ENCODE results near the gene KIF5A.

The KIF5A gene

DNA sequence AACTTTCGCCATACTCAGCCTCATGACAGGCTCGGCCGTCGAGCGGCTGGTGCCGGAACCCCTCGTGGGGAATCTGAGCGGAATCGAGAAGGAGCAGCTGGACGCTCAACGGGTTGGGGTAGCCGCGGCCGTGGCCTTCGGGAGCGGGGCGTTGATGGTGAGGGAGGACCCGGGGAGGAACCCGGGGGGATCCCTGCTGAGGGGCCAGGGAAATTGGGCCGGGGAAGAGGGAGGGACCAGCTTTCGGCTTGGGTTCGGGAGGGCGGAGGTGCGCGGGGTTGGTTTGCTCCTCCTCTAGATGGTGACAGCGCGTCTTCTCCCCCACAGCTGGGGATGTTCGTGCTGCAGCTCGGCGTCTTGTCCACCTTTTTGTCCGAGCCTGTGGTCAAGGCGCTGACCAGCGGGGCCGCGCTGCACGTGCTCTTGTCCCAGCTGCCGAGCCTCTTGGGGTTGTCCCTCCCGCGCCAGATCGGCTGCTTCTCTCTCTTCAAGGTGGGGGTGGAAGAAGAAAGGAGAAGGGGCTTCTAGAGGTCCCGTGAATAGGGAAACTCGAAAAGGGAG lies 71.2 kb downstream of the KIF5A start:
- Histone ChIP-seq H3K27ac (ENCODE audit: low read length) (no peak overlapping the region), H3K4me1 (ENCODE audit: control insufficient read depth, insufficient read depth, low read length) (peaks cover 1% of the 10 kb centered on the region; the same call in 1 of the 2 replicates), H3K36me3 (ENCODE audit: control insufficient read depth, insufficient read depth, low read length) (no peaks in the 10 kb centered on the region), H3K27me3 (ENCODE audit: control insufficient read depth, insufficient read depth, low read length) (peaks cover 83% of the 10 kb centered on the region), H3K4me3 (ENCODE audit: low read length) (no peak overlapping the region; the same call in 1 of the 2 replicates), H3K9me3 (ENCODE audit: control insufficient read depth, insufficient read depth, low read length) (no peaks in the 10 kb centered on the region)
- no peak for DNase-seq (ENCODE audit: low read depth, low spot score)
- WGBS (ENCODE audit: insufficient coverage, insufficient read length) = no CpG with 5 or more reads among the region's 42 CpGs

DNA sequence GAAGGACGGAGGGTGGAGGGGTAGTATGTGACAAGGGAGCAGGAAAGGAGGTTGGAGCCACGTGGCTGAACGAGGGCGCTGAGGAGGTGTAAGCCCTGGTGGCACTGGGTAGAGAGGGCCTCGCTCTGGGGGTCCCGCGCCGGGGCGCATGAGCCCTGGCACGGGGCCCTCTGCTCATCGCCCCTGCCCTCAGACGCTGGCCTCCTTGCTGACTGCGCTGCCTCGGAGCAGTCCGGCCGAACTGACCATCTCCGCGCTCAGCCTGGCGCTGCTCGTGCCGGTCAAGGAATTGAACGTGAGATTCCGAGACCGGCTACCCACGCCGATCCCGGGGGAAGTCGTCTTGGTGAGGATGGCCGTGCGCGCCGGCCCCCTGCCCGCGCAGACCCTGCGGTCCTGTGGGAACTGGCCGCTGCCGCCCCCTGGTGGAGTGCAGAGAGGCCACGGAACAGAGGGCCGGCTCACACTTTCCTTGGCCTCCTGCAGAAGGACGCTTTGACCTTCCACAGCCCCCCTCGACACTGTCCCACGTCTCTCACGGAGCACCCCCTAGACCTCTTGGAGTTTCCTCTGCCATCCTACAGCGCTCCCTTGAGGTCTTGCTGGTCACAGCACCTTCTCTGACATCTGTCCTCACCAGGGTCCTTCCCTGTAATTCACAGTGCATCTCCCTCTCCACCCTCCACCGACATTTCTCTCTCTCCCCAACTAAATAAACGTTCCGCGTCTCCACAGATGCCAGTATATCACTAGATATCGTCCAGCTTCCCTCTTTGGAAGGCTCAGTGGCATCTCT lies 71.9 kb downstream of the KIF5A start:
- H3K4me3 ChIP-seq (ENCODE audit: low read length) = peak overlapping the region; percentile 25; the same call in 1 of the 2 replicates
- no peak overlapping the region for H3K27ac ChIP-seq (ENCODE audit: low read length)
- no peak for DNase-seq (ENCODE audit: low read depth, low spot score)
- peaks cover 1% of the 10 kb centered on the region; the same call in 1 of the 2 replicates for H3K4me1 ChIP-seq (ENCODE audit: control insufficient read depth, insufficient read depth, low read length)
- WGBS (ENCODE audit: insufficient coverage, insufficient read length) = no CpG with 5 or more reads among the region's 49 CpGs
- no peaks in the 10 kb centered on the region for H3K36me3 ChIP-seq (ENCODE audit: control insufficient read depth, insufficient read depth, low read length)
- no peaks in the 10 kb centered on the region for H3K9me3 ChIP-seq (ENCODE audit: control insufficient read depth, insufficient read depth, low read length)
- peaks cover 89% of the 10 kb centered on the region for H3K27me3 ChIP-seq (ENCODE audit: control insufficient read depth, insufficient read depth, low read length)

GRCh38 chr12:57622293-57623245 lies 72.7 kb downstream of the KIF5A start:
- Histone ChIP-seq H3K4me3 (ENCODE audit: low read length) (no peak overlapping the region), H3K27ac (ENCODE audit: low read length) (no peak overlapping the region), H3K36me3 (ENCODE audit: control insufficient read depth, insufficient read depth, low read length) (no peaks in the 10 kb centered on the region), H3K9me3 (ENCODE audit: control insufficient read depth, insufficient read depth, low read length) (no peaks in the 10 kb centered on the region), H3K27me3 (ENCODE audit: control insufficient read depth, insufficient read depth, low read length) (peaks cover 95% of the 10 kb centered on the region), H3K4me1 (ENCODE audit: control insufficient read depth, insufficient read depth, low read length) (peaks cover 4% of the 10 kb centered on the region; the same call in 1 of the 2 replicates)
- no peak for DNase-seq (ENCODE audit: low read depth, low spot score)
- WGBS (ENCODE audit: insufficient coverage, insufficient read length) = no CpG with 5 or more reads among the region's 9 CpGs

DNA sequence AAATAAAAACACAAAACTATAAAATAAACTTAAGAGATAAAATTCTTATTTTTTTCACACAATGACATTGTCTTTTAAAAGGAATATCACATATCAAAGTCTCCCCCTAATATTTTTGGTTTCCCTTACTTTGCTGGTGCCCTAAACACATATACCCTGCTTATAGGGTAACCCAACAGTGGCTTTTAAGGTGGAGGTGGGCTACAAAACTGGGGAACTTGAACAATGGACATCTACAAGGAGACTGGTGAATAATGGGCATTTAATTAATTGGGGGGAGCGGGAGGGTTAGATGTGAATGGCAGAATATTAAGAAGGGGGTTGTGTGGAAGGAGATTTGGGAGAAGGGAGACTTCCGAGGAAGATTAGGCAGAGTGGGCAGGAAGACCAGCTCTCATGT lies 73.5 kb downstream of the KIF5A start:
- peaks cover 8% of the 10 kb centered on the region for H3K4me1 ChIP-seq (ENCODE audit: control insufficient read depth, insufficient read depth, low read length)
- H3K4me3 ChIP-seq (ENCODE audit: low read length) = no peak overlapping the region
- DNase-seq (ENCODE audit: low read depth, low spot score) = no peak
- peaks cover 95% of the 10 kb centered on the region for H3K27me3 ChIP-seq (ENCODE audit: control insufficient read depth, insufficient read depth, low read length)
- 100% methylated on average over 1 of the region's 2 CpGs for WGBS (ENCODE audit: insufficient coverage, insufficient read length)
- H3K36me3 ChIP-seq (ENCODE audit: control insufficient read depth, insufficient read depth, low read length) = no peaks in the 10 kb centered on the region
- H3K27ac ChIP-seq (ENCODE audit: low read length) = no peak overlapping the region
- no peaks in the 10 kb centered on the region for H3K9me3 ChIP-seq (ENCODE audit: control insufficient read depth, insufficient read depth, low read length)

GRCh38 chr12:57623811-57624390 lies 74.1 kb downstream of the KIF5A start:
- H3K27me3 ChIP-seq (ENCODE audit: control insufficient read depth, insufficient read depth, low read length) = peaks cover 96% of the 10 kb centered on the region
- WGBS (ENCODE audit: insufficient coverage, insufficient read length) = no CpG with 5 or more reads among the region's 5 CpGs

GRCh38 chr12:57624441-57625220 lies 74.8 kb downstream of the KIF5A start:
- no peak for DNase-seq (ENCODE audit: low read depth, low spot score)
- no peaks in the 10 kb centered on the region for H3K9me3 ChIP-seq (ENCODE audit: control insufficient read depth, insufficient read depth, low read length)
- no CpG with 5 or more reads among the region's 8 CpGs for WGBS (ENCODE audit: insufficient coverage, insufficient read length)
- no peak overlapping the region for H3K4me3 ChIP-seq (ENCODE audit: low read length)
- H3K4me1 ChIP-seq (ENCODE audit: control insufficient read depth, insufficient read depth, low read length) = peaks cover 10% of the 10 kb centered on the region
- H3K27ac ChIP-seq (ENCODE audit: low read length) = no peak overlapping the region
- no peaks in the 10 kb centered on the region for H3K36me3 ChIP-seq (ENCODE audit: control insufficient read depth, insufficient read depth, low read length)
- peaks cover 95% of the 10 kb centered on the region for H3K27me3 ChIP-seq (ENCODE audit: control insufficient read depth, insufficient read depth, low read length)

More at GRCh38 chr12:57623811-57624390, 74.1 kb downstream of the KIF5A start:
- Histone ChIP-seq H3K4me3 (ENCODE audit: low read length) (no peak overlapping the region), H3K4me1 (ENCODE audit: control insufficient read depth, insufficient read depth, low read length) (peaks cover 10% of the 10 kb centered on the region), H3K9me3 (ENCODE audit: control insufficient read depth, insufficient read depth, low read length) (no peaks in the 10 kb centered on the region), H3K36me3 (ENCODE audit: control insufficient read depth, insufficient read depth, low read length) (no peaks in the 10 kb centered on the region), H3K27ac (ENCODE audit: low read length) (no peak overlapping the region)
- no peak for DNase-seq (ENCODE audit: low read depth, low spot score)

DNA sequence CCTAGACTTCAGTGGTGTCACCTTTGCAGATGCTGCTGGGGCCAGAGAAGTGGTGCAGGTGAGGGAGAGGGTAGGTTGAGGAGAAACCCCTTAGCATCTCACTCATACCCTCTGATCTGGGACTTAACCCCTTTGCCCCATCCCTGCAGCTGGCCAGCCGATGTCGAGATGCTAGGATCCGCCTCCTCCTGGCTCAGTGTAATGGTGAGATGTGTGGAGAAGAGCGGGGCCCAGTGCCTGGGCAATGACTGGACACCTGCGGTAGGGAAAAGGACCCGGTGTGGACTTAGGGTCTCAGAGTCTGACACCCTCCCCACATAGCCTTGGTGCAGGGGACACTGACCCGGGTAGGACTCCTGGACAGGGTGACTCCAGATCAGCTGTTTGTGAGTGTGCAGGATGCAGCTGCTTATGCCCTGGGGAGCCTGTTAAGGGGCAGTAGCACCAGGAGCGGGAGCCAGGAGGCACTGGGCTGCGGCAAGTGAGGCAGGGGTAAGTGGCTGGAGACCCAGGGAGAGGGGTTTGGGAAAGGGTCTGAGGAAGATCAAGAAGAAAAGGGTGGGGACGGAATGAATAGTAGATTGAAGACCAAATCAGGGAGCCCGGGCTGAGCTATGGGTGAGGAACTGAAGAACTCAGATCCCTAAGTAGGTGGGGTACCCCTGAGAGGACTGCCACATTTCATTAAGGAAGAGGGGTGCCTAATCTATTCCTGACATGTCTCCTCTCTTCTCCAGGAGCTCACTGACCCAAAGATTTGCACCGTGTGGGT lies 75.6 kb downstream of the KIF5A start:
- Histone ChIP-seq H3K9me3 (ENCODE audit: control insufficient read depth, insufficient read depth, low read length) (no peaks in the 10 kb centered on the region), H3K27me3 (ENCODE audit: control insufficient read depth, insufficient read depth, low read length) (peaks cover 95% of the 10 kb centered on the region), H3K4me1 (ENCODE audit: control insufficient read depth, insufficient read depth, low read length) (peaks cover 10% of the 10 kb centered on the region), H3K36me3 (ENCODE audit: control insufficient read depth, insufficient read depth, low read length) (no peaks in the 10 kb centered on the region), H3K4me3 (ENCODE audit: low read length) (no peak overlapping the region), H3K27ac (ENCODE audit: low read length) (no peak overlapping the region)
- WGBS (ENCODE audit: insufficient coverage, insufficient read length) = no CpG with 5 or more reads among the region's 12 CpGs
- no peak for DNase-seq (ENCODE audit: low read depth, low spot score)

DNA sequence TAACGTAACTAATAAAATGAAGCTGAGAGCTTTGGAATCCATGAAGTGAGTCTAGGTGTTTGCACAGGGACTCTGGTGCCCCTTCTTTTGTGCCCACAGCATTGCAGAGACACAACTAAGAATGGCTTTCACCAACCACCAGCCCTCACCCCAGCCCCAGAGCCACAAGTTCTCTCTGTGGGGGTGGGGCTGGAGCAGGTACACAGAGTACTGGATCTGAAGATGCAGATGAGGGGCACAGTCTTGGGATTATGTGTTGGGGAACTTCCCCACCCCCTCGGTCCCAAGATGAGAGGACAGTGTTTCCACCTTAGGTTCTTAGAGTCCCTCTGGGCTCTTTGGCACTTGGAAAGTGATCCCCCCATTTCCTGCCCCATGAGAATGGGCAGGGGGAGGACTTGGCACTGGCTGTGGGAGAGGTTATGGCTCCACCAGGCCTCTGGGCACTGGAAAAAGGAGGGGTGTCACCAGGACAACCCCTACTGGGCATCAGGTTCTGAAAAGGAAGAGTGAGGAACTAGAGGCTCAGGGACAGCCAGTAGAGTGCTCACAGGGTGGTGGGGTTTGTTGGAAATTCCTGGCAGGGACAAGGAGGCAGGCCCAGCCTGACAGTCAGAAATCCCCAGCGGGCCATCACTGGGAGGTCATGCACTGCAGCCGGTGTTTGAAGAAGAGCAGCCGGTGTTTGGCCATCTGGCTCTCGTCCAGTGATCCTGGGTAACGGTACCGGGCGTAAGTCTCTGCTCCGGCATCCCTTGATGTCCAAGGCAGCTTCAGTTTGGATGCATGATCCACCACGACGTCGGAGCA lies 76.5 kb downstream of the KIF5A start:
- Histone ChIP-seq H3K27me3 (ENCODE audit: control insufficient read depth, insufficient read depth, low read length) (peaks cover 95% of the 10 kb centered on the region), H3K9me3 (ENCODE audit: control insufficient read depth, insufficient read depth, low read length) (no peaks in the 10 kb centered on the region), H3K36me3 (ENCODE audit: control insufficient read depth, insufficient read depth, low read length) (no peaks in the 10 kb centered on the region), H3K27ac (ENCODE audit: low read length) (no peak overlapping the region), H3K4me3 (ENCODE audit: low read length) (no peak overlapping the region), H3K4me1 (ENCODE audit: control insufficient read depth, insufficient read depth, low read length) (peaks cover 8% of the 10 kb centered on the region)
- no CpG with 5 or more reads among the region's 13 CpGs for WGBS (ENCODE audit: insufficient coverage, insufficient read length)
- no peak for DNase-seq (ENCODE audit: low read depth, low spot score)
